ENCODE results near the gene SGK1. TPM values are rescaled to one million over a fixed set of nuclear protein-coding genes. Genes with fewer than 3 reads are reported as not detected.

Gene SGK1
- polyA plus RNA-seq, 1 donor from 2014 or later: 10.3 TPM

DNA sequence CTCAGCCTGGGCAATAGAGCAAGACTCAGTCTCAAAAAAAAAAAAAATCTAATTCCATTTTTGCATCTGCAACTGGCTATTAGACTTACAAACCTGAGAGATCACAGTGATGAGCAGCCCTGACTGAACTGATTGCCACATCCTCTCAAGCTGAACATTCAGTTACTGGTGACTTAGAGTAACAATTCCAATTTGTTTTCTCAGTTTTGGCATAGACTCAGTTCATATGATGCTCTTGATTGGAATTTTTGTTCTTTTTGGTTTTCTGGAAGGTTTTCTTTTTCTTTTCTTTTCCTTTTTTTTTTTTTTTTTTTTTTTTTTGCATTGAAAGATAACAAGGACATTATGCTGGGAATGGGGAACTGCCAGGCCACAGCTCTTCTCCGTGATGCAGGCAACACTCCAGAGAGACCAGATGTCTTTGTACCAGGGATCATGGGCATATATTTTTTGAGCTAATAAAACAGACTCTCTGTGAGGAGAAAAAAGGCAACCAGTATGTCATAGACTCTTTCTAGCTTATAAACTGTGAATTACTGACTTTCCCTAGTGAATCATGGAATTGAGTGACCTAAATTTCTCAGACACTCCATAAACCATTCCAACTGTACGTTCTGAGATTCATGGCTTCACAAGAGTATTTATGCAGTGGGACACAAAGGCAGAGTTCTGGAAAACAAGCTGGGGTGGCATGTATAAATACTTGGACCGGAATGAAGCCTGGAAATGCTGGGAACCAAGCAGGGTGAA, 179.5 kb downstream of the SGK1 start:
- Histone ChIP-seq H3K9me2 (ENCODE audit: insufficient read depth, low read length) (no peaks in the 10 kb centered on the region), H3K9ac (ENCODE audit: low read length) (no peak overlapping the region), H3K9me3 (ENCODE audit: low read length) (no peaks in the 10 kb centered on the region), H3K36me3 (ENCODE audit: insufficient read depth, low read length) (no peaks in the 10 kb centered on the region), H3K79me2 (replicated peaks; ENCODE audit: insufficient read depth, low read length) (no peaks in the 10 kb centered on the region), H4K20me1 (ENCODE audit: insufficient read depth) (no peaks in the 10 kb centered on the region), H3K4me3 (ENCODE audit: low read length) (no peak overlapping the region), H3K27me3 (ENCODE audit: insufficient read depth, low read depth, low read length) (no peaks in the 10 kb centered on the region), H3K4me2 (ENCODE audit: low read length) (no peak overlapping the region), H3F3A (ENCODE audit: insufficient read depth, low read length, poor library complexity, severe bottlenecking) (no peaks in the 10 kb centered on the region), H2AFZ (ENCODE audit: low read depth, low read length) (no peak overlapping the region), H3K27ac (ENCODE audit: low read length) (no peak overlapping the region)
- TF ChIP-seq SMC3 (conservative IDR thresholded peaks at IDR 0.05; ENCODE audit: poor library complexity) (no peak), EP300 (conservative IDR thresholded peaks at IDR 0.05; ENCODE audit: poor library complexity, severe bottlenecking) (no peak), TAF1 (IDR thresholded peaks at IDR 0.05; ENCODE audit: low read depth) (no peak), REST (IDR thresholded peaks at IDR 0.05; ENCODE audit: borderline replicate concordance) (no peak), POLR2AphosphoS5 (IDR thresholded peaks at IDR 0.05) (no peak), RAD21 (conservative IDR thresholded peaks at IDR 0.05) (no peak), CTCF (IDR thresholded peaks at IDR 0.05; ENCODE audit: poor library complexity, severe bottlenecking) (no peak), MXI1 (conservative IDR thresholded peaks at IDR 0.05; ENCODE audit: poor library complexity, severe bottlenecking) (no peak), EZH2 (IDR thresholded peaks at IDR 0.05; ENCODE audit: borderline replicate concordance, insufficient read depth, low read length, poor library complexity, severe bottlenecking) (no peak)

DNA sequence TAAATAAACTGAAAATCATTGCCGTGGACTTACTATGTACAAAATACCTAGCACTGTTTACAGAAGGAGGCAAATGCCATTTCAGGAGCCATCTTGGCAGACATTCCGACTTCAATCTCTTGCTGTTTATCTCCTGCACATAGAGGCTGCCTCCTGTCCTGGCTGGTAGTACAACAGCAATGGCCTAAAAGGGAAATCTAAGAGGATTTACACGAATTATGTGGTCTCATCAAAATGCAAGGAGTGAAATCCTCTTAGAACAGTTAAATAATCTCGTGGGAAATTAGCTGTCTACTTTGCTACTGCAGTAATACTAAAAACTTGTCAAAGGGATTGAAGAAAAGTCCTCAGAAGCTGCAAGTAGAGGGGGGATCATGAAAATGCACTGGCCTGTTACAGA, 183.3 kb downstream of the SGK1 start:
- Histone ChIP-seq H3K27me3 (ENCODE audit: insufficient read depth, low read depth, low read length) (no peaks in the 10 kb centered on the region), H3K36me3 (ENCODE audit: insufficient read depth, low read length) (no peaks in the 10 kb centered on the region), H4K20me1 (ENCODE audit: insufficient read depth) (no peaks in the 10 kb centered on the region), H3F3A (ENCODE audit: insufficient read depth, low read length, poor library complexity, severe bottlenecking) (no peaks in the 10 kb centered on the region), H3K4me3 (ENCODE audit: low read length) (no peak overlapping the region), H3K9me3 (ENCODE audit: low read length) (no peaks in the 10 kb centered on the region), H3K4me2 (ENCODE audit: low read length) (no peak overlapping the region), H3K9me2 (ENCODE audit: insufficient read depth, low read length) (no peaks in the 10 kb centered on the region), H2AFZ (ENCODE audit: low read depth, low read length) (no peak overlapping the region), H3K27ac (ENCODE audit: low read length) (no peak overlapping the region), H3K79me2 (replicated peaks; ENCODE audit: insufficient read depth, low read length) (no peaks in the 10 kb centered on the region), H3K9ac (ENCODE audit: low read length) (no peak overlapping the region)
- no peak for TF ChIP-seq MXI1 (conservative IDR thresholded peaks at IDR 0.05; ENCODE audit: poor library complexity, severe bottlenecking)
- no peak for TF ChIP-seq EP300 (conservative IDR thresholded peaks at IDR 0.05; ENCODE audit: poor library complexity, severe bottlenecking)
- no peak for TF ChIP-seq RAD21 (conservative IDR thresholded peaks at IDR 0.05)
- TF ChIP-seq CTCF (IDR thresholded peaks at IDR 0.05; ENCODE audit: poor library complexity, severe bottlenecking): no peak
- TF ChIP-seq TAF1 (IDR thresholded peaks at IDR 0.05; ENCODE audit: low read depth): no peak
- TF ChIP-seq POLR2AphosphoS5 (IDR thresholded peaks at IDR 0.05): no peak
- no peak for TF ChIP-seq REST (IDR thresholded peaks at IDR 0.05; ENCODE audit: borderline replicate concordance)
